Right kidney (tissue), 9 donors: ENCODE results near the gene NFE2L1.
"Not testable (repeated sequence)": the region's sequence is repeated elsewhere in the genome, so short reads cannot be mapped to it uniquely, and the experiment has no call there.

Experiments
- DNase-seq: peaks from one replicate; pipeline ENCODE4 v3.0.0-alpha.2; 2016
- long read RNA-seq, 8 donors: transcript quantifications; one replicate each; lab custom pipeline, GENCODE V29; 2026

The NFE2L1 gene, protein sequence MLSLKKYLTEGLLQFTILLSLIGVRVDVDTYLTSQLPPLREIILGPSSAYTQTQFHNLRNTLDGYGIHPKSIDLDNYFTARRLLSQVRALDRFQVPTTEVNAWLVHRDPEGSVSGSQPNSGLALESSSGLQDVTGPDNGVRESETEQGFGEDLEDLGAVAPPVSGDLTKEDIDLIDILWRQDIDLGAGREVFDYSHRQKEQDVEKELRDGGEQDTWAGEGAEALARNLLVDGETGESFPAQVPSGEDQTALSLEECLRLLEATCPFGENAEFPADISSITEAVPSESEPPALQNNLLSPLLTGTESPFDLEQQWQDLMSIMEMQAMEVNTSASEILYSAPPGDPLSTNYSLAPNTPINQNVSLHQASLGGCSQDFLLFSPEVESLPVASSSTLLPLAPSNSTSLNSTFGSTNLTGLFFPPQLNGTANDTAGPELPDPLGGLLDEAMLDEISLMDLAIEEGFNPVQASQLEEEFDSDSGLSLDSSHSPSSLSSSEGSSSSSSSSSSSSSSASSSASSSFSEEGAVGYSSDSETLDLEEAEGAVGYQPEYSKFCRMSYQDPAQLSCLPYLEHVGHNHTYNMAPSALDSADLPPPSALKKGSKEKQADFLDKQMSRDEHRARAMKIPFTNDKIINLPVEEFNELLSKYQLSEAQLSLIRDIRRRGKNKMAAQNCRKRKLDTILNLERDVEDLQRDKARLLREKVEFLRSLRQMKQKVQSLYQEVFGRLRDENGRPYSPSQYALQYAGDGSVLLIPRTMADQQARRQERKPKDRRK
- long read RNA-seq, donor 1, full-length matches to known transcripts = 14 of 100 reads
- long read RNA-seq, donor 1, partial matches to known transcripts = 71 of 100 reads
- long read RNA-seq, donor 1, other reads (novel, unspliced or antisense) = 15 of 100 reads
- long read RNA-seq, donor 2, full-length matches to known transcripts = 14 of 60 reads
- long read RNA-seq, donor 2, partial matches to known transcripts = 46 of 60 reads
- long read RNA-seq, donor 2, other reads (novel, unspliced or antisense) = 0 of 60 reads
- long read RNA-seq, donor 3, full-length matches to known transcripts = 9 of 57 reads
- long read RNA-seq, donor 3, partial matches to known transcripts = 48 of 57 reads
- long read RNA-seq, donor 3, other reads (novel, unspliced or antisense) = 0 of 57 reads
- long read RNA-seq, donor 4, full-length matches to known transcripts = 14 of 97 reads
- long read RNA-seq, donor 4, partial matches to known transcripts = 77 of 97 reads
- long read RNA-seq, donor 4, other reads (novel, unspliced or antisense) = 6 of 97 reads
- long read RNA-seq, donor 5, full-length matches to known transcripts = 25 of 82 reads
- long read RNA-seq, donor 5, partial matches to known transcripts = 51 of 82 reads
- long read RNA-seq, donor 5, other reads (novel, unspliced or antisense) = 6 of 82 reads
- long read RNA-seq, donor 6, full-length matches to known transcripts = 19 of 147 reads
- long read RNA-seq, donor 6, partial matches to known transcripts = 128 of 147 reads
- long read RNA-seq, donor 6, other reads (novel, unspliced or antisense) = 0 of 147 reads
- long read RNA-seq, donor 7 = 0 reads
- long read RNA-seq, donor 8, full-length matches to known transcripts = 18 of 133 reads
- long read RNA-seq, donor 8, partial matches to known transcripts = 110 of 133 reads
- long read RNA-seq, donor 8, other reads (novel, unspliced or antisense) = 5 of 133 reads

DNA sequence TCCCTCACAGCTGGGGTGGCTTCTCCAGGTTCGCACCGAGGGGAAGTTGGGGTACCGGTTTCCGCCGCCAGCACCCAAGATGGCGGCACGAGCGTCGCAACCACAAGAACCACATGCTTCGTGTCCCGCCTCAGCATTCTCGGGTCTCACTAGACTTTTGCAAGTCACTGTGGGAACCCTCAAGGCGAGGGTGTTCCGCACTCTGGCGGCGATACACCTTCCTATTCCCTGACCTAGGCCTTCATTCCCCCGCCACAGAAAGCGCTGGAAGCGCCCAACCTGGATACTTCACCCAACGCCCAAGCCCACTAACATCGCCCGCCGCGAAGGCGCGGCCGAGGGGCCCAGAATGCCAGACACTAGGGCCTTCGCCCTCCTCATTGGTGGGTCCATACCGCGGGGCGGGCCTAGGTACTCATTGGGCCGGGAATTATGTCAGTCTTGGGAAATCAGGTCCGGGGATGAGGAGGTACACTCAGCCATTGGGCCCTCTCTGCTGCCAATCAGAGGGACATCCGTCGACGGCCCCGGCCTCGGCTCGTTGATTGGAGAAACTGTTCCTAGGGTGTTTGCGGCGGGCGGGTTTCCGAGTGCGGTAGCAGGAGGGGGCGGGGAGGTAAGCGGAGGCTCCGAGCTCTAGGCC lies at the start of gene NFE2L1:
TSS of gene NFE2L1 (plus strand) at position 619 of the 643 bp plus-strand sequence. CDS start 2,760 bp downstream, outside the sequence.
- peak; percentile 99 for DNase-seq

DNA sequence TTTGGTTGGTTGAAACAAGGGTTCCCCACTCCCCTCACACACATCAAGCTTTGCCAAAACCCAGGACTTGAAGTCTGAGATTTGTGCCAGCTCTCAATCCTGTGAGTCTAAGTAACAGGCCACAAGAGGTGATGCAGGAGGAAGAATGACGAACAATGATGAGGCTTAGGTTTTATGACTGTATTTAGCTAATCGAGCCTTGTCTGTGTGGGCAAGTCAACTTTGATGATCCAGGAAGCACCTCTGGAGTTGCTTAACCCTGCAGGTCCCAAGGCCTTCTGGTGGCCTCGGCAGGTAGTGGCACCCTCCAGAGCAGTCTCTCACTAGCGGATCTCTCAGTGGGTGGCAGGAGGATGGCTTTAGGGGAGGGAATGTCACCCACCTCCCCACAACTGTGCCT lies 48.6 kb upstream of the NFE2L1 start:
- no peak for DNase-seq

- no peak for DNase-seq
These were observed 47.0 kb upstream of the NFE2L1 start for GRCh38 chr17:48001197-48001596.

DNA sequence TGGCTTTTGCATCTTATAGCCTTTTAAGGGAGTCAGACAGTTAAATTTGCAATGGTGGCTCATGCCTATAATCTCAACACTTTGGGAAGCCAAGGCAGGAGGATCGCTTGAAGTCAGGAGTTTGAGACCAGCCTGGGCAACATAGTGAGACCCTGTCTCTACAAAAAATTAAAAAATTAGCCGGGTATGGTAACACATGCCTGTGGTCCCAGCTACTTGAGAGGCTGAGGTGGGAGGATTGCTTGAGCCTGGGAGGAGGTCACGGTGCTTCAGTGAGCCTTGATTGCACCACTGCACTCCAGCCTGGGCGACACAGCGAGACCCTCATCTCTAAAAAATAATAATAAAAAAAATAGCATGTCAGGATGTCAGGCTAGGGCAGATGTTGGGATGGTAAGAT lies 46.5 kb upstream of the NFE2L1 start:
- DNase-seq = not testable (repeated sequence)

GRCh38 chr17:48002266-48002915 lies 45.8 kb upstream of the NFE2L1 start:
- DNase-seq = peak; percentile 37

- DNase-seq = no peak
These were observed 45.2 kb upstream of the NFE2L1 start for GRCh38 chr17:48002916-48003416.

- DNase-seq = peak; percentile 38
These were observed 44.6 kb upstream of the NFE2L1 start for GRCh38 chr17:48003417-48004151.

- no peak for DNase-seq
These were observed 43.2 kb upstream of the NFE2L1 start for GRCh38 chr17:48004983-48005382.

GRCh38 chr17:48006936-48007709 lies 41.0 kb upstream of the NFE2L1 start:
- no peak for DNase-seq

DNA sequence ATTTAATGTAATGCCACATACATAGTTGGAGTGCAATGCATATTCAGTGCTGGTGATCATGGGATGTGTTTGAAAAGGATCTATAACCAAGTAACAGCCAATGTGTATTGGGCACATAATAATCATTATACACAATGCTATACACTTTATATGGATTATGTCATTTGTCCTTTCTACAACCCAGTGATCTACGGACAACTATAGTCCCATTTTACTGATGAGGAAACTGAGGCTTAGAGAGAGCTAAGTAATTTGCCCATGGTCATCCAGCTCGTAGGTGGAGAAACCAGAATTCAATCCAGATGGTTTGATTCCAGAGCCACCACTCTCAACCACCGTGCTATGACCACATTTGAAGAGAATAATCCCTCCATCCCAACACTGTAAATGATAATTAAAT lies 38.0 kb upstream of the NFE2L1 start:
- DNase-seq = no peak

GRCh38 chr17:48011405-48012150 lies 36.6 kb upstream of the NFE2L1 start:
- DNase-seq = peak; percentile 57

- DNase-seq = peak; percentile 67
These were observed 36.0 kb upstream of the NFE2L1 start for GRCh38 chr17:48012151-48012520.

DNA sequence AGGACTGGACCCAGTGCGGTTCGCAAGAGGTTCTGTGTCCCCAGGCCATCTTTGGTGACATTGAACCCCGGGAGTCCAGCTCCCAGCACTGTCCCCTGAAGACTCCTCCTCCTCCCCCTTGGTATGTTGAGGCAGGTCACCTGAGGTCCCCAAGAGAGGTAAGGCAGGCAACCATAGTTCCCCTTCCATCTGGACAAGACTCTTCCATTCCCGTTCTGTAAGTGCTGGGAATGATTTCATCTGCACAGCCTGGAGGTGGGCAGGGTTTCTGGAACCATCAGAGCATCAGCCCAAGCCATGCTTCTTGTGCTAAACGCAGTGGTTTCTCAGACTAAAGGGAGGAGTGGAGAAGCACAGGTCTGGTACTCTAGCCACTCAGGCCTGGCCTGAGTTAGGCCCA lies 35.5 kb upstream of the NFE2L1 start:
- peak; percentile 30 for DNase-seq

DNA sequence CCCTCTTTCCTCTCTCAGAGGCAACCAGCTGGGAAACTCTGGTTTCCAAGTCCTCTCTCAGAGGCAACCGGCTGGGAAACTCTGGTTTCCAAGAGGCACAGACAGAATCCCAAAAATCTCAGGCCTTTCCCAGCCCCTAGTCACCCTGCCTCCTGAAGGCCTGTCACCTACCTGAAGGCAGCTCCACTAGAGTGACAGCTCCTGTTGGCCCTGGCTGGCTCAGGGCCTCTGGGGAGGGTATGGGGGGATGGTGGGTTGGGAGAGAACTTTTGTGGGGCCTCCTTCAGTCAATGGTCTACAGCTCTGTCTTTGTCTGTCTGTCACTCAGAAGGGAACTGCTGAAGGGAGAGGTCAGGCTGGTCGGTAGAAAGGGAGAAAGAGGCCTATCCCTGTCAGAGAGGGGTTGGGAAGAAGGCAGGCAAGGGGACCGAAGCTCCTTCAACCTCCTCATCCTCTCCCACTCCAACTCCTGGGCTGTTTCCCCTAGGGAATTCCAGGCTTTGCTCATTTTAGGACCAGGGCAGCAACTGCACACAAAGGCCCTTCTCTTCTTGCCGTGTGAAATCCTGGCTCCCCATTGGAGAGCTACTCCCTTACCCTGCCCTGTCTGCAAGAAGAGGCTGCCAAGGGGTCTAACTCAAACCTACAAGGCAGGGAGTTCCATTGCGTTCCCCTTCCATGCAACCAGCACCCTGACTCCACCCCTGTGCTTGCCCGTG lies 34.1 kb upstream of the NFE2L1 start:
- no peak for DNase-seq

- DNase-seq = no peak
These were observed 33.5 kb upstream of the NFE2L1 start for GRCh38 chr17:48014595-48015111.

- no peak for DNase-seq
These were observed 32.0 kb upstream of the NFE2L1 start for GRCh38 chr17:48016112-48016511.

GRCh38 chr17:48017817-48018158 lies 30.4 kb upstream of the NFE2L1 start:
- not testable (repeated sequence) for DNase-seq
